Measurements from ENCODE around the gene USP34. TPM values are rescaled to one million over a fixed set of nuclear protein-coding genes. Genes with fewer than 3 reads are reported as not detected.

Gene USP34, protein sequence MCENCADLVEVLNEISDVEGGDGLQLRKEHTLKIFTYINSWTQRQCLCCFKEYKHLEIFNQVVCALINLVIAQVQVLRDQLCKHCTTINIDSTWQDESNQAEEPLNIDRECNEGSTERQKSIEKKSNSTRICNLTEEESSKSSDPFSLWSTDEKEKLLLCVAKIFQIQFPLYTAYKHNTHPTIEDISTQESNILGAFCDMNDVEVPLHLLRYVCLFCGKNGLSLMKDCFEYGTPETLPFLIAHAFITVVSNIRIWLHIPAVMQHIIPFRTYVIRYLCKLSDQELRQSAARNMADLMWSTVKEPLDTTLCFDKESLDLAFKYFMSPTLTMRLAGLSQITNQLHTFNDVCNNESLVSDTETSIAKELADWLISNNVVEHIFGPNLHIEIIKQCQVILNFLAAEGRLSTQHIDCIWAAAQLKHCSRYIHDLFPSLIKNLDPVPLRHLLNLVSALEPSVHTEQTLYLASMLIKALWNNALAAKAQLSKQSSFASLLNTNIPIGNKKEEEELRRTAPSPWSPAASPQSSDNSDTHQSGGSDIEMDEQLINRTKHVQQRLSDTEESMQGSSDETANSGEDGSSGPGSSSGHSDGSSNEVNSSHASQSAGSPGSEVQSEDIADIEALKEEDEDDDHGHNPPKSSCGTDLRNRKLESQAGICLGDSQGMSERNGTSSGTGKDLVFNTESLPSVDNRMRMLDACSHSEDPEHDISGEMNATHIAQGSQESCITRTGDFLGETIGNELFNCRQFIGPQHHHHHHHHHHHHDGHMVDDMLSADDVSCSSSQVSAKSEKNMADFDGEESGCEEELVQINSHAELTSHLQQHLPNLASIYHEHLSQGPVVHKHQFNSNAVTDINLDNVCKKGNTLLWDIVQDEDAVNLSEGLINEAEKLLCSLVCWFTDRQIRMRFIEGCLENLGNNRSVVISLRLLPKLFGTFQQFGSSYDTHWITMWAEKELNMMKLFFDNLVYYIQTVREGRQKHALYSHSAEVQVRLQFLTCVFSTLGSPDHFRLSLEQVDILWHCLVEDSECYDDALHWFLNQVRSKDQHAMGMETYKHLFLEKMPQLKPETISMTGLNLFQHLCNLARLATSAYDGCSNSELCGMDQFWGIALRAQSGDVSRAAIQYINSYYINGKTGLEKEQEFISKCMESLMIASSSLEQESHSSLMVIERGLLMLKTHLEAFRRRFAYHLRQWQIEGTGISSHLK (N-terminal part only)
- total RNA-seq (10 to 100 TPM; 71.9 to 74.1 TPM), polyA plus RNA-seq (24.1 TPM)

DNA sequence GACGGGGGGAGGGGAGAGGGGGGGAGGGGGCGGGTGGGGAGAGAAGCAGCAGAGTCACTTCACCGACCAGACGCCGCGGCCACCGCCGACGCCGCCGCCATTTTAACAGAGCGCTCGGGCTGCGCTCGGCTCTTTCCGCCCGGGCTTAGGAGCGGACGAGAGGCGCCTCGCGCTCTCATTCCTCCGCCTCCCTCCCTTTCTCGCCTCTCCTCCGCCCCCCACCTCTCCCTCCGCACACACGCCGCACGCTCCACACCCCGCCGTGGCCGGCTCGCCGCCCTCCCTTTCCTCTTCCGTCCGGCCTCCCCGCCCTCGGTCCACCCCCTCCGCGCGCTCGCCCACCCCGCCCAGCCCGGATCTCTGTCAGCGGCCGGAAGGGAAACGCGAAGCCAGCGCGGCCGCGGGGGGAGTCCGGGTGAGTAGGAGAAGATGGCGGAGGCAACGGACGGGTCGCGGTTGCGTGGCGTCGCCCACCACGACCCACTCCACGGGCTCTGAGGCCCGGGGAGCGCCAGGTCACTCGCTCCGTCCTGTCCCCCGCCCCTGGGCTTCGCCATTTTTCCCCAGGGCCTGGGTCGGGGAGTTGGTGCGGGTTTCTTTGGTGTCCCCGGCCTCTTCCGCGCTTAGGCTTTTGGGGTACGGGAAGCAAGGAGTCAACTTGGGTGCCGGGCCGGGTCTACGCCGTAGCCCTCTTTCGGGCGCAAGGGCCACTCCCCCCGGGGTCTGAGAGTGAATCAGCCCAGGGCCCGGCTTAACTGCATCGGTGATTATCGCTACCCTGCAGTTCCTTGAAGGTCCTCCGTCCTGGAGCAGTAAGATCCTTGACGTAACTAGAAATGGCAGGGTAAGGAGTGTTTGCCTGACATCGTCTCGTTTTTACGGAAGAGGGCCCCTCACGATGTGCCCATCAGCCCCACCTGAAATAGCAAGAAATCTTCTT, at the start of gene USP34:
TSS of gene USP34 (minus strand) at position 123 of the 940 bp plus-strand sequence. CDS start 395 bp downstream, outside the sequence.
- H3K9me3 ChIP-seq (ENCODE audit: low read length): no peaks in the 10 kb centered on the region
- CTCF ChIA-PET: no interaction called here
- peaks cover 0 to 36% (median 2%) of the 10 kb centered on the region in 3 donors for H3K36me3 Mint-ChIP-seq
- peaks cover 0 to 1% of the 10 kb centered on the region in 2 donors for H3K27me3 Mint-ChIP-seq
- H3K27ac Mint-ChIP-seq: peak within 1 kb of the TSS; percentile 96 to 100 (median 99)
- H3K4me3 ChIP-seq (ENCODE audit: low read length): peak within 1 kb of the TSS; percentile 87
- peaks cover 31% of the 10 kb centered on the region for H3K4me1 ChIP-seq (ENCODE audit: insufficient read depth, low read length)
- H3K4me3 Mint-ChIP-seq: peak within 1 kb of the TSS; percentile 86 to 97 (median 95)
- H3K4me1 Mint-ChIP-seq: peaks cover 25 to 45% (median 39%) of the 10 kb centered on the region in 3 donors
- POLR2A ChIA-PET: interaction anchor here (1.3 to 2.2 kb wide), 3 partner anchors 22 to 68 kb away, joined by 4 to 12 read pairs (median 7); partner anchors contain the start of gene XPO1
- H3K36me3 ChIP-seq (ENCODE audit: insufficient read depth, low read length): no peaks in the 10 kb centered on the region
- no peaks in the 10 kb centered on the region for H3K27me3 ChIP-seq (ENCODE audit: insufficient read depth, low read length, poor library complexity, severe bottlenecking)
- no peaks in the 10 kb centered on the region for H3K9me3 Mint-ChIP-seq
- DNase-seq: peak; percentile 89 to 96 (median 92)
- H3K27ac ChIP-seq (ENCODE audit: low read depth, low read length): peak within 1 kb of the TSS; percentile 99

DNA sequence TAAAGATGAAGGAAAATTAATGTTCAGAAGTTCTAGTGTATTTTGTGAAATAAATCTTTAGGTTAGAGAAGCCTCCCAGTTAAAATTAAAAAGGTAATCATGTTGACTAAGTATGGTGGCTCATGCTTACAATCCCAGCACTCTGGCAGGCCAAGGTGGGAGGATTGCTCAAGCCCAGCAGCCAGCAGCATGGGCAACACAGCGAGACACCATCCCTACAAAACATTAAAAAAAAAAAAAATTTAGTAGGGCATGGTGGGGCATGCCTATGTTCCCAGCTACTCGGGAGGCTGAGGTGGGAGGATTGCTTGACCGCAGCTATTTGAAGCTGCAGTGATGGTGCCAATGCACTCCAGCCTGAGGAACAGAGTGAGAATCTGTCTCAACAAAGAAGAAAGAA, 49.4 kb upstream of the USP34 start:
- CTCF ChIA-PET: interaction anchor here (1.2 kb wide), 1 partner anchor 18 kb away, joined by 3 read pairs; the partner anchor contains the start of gene XPO1
- H3K9me3 Mint-ChIP-seq: no peaks in the 10 kb centered on the region
- H3K4me3 ChIP-seq (ENCODE audit: low read length): no peak overlapping the region
- peak overlapping the region in 2 of 8 donors; percentile 45 to 69 for H3K27ac Mint-ChIP-seq
- DNase-seq: no peak
- H3K27me3 Mint-ChIP-seq: no peaks in the 10 kb centered on the region
- no peaks in the 10 kb centered on the region for H3K9me3 ChIP-seq (ENCODE audit: low read length)
- H3K4me3 Mint-ChIP-seq: no peak overlapping the region
- peaks cover 0 to 82% (median 11%) of the 10 kb centered on the region in 3 donors for H3K36me3 Mint-ChIP-seq
- H3K27ac ChIP-seq (ENCODE audit: low read depth, low read length): no peak overlapping the region
- H3K27me3 ChIP-seq (ENCODE audit: insufficient read depth, low read length, poor library complexity, severe bottlenecking): no peaks in the 10 kb centered on the region
- POLR2A ChIA-PET: no interaction called here
- peaks cover 33 to 62% (median 45%) of the 10 kb centered on the region in 3 donors for H3K4me1 Mint-ChIP-seq
- peaks cover 11% of the 10 kb centered on the region for H3K4me1 ChIP-seq (ENCODE audit: insufficient read depth, low read length)
- peaks cover 6% of the 10 kb centered on the region for H3K36me3 ChIP-seq (ENCODE audit: insufficient read depth, low read length)

- peak overlapping the region in 4 of 8 donors; percentile 24 to 89 (median 70) for H3K27ac Mint-ChIP-seq
Measured at GRCh38 chr2:61512768-61513398, 42.0 kb upstream of the USP34 start.

DNA sequence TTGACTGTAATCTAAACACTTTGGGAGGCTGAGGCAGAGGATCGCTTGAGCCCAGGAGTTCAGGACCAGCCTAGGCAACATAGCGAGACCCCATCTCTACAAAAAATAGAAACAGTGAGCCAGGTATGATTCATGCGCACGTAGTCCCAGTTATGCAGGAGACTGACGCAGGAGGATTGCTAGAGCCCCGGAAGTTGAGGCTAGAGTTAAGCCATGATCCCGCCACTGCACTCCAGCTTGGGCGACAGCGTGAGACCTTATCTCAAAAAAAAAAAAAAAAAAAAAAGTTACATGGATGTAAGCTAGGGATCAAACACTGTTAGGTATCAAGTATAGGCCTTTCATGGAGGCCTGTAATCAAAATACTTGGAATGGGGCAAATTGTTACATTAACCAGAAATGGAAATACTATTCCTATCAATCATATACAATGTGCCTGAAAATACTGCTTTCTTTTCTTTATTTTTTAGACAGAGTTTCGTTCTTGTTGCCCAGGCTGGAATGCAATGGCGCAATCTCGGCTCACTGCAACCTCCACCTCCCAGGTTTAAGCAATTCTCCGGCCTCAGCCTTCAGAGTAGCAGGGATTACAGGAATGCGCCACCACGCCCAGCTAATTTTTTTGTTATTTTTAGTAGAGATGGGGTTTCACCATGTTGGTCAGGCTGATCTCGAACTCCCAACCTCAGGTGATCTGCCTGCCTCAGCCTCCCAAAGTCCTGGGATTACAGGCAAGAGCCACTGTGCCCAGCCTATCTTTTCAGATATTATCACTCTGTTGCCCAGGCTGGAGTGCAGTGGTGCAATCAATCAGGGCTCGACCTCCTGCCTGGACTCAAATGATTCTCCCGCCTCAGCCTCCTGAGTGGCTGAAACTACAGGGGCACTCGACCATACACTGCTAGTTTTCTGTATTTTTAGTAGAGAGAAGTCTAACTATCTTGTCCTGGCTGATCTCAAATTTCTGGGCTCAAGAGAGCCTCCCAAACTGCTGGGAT, 40.1 kb upstream of the USP34 start:
- CTCF ChIA-PET: no interaction called here
- H3K27ac ChIP-seq (ENCODE audit: low read depth, low read length): no peak overlapping the region
- no peaks in the 10 kb centered on the region for H3K27me3 Mint-ChIP-seq
- H3K4me1 ChIP-seq (ENCODE audit: insufficient read depth, low read length): peaks cover 8% of the 10 kb centered on the region
- H3K36me3 Mint-ChIP-seq: peaks cover 0 to 79% (median 6%) of the 10 kb centered on the region in 3 donors
- POLR2A ChIA-PET: interaction anchor here (0.9 kb wide), 1 partner anchor 28 kb away, joined by 3 read pairs; no protein-coding TSS in a partner anchor
- no peak overlapping the region for H3K4me3 ChIP-seq (ENCODE audit: low read length)
- peak overlapping the region in 5 of 8 donors; percentile 7 to 90 (median 27) for H3K27ac Mint-ChIP-seq
- H3K4me3 Mint-ChIP-seq: no peak overlapping the region
- H3K4me1 Mint-ChIP-seq: peaks cover 28 to 57% (median 43%) of the 10 kb centered on the region in 3 donors
- H3K36me3 ChIP-seq (ENCODE audit: insufficient read depth, low read length): peaks cover 17% of the 10 kb centered on the region
- no peak for DNase-seq
- H3K9me3 ChIP-seq (ENCODE audit: low read length): no peaks in the 10 kb centered on the region
- no peaks in the 10 kb centered on the region for H3K27me3 ChIP-seq (ENCODE audit: insufficient read depth, low read length, poor library complexity, severe bottlenecking)
- no peaks in the 10 kb centered on the region for H3K9me3 Mint-ChIP-seq

More at GRCh38 chr2:61512768-61513398, 42.0 kb upstream of the USP34 start:
- Histone ChIP-seq H3K4me3 (ENCODE audit: low read length) (no peak overlapping the region), H3K27ac (ENCODE audit: low read depth, low read length) (no peak overlapping the region), H3K27me3 (ENCODE audit: insufficient read depth, low read length, poor library complexity, severe bottlenecking) (no peaks in the 10 kb centered on the region), H3K36me3 (ENCODE audit: insufficient read depth, low read length) (peaks cover 16% of the 10 kb centered on the region), H3K9me3 (ENCODE audit: low read length) (no peaks in the 10 kb centered on the region), H3K4me1 (ENCODE audit: insufficient read depth, low read length) (peaks cover 8% of the 10 kb centered on the region)
- H3K4me1 Mint-ChIP-seq: peaks cover 23 to 57% (median 39%) of the 10 kb centered on the region in 3 donors
- no peaks in the 10 kb centered on the region for H3K27me3 Mint-ChIP-seq
- POLR2A ChIA-PET: no interaction called here
- no peak overlapping the region for H3K4me3 Mint-ChIP-seq
- DNase-seq: no peak
- H3K36me3 Mint-ChIP-seq: peaks cover 0 to 87% (median 8%) of the 10 kb centered on the region in 3 donors
- CTCF ChIA-PET: interaction anchor here (0.7 kb wide), 1 partner anchor 170 kb away, joined by 3 read pairs; no protein-coding TSS in a partner anchor
- H3K9me3 Mint-ChIP-seq: no peaks in the 10 kb centered on the region

DNA sequence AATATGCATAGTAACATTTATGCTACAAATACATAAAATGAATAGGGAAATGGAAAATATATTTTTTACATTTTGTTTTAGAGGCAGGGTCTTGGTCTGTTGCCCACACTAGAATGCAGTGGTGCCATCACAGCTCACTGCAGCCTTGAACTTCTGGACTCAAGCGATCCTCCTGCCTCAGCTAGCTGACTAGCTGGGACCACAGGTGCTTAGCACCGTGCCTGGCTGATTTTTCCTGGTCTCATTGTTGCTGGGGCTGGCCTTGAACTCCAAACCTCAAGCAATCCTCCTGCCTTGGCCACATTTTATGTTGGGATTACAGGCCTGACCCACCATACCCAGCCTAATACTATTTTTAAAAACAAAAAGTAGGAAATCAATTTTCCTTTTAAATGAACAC, 34.1 kb upstream of the USP34 start:
- no peak for DNase-seq
- peak overlapping the region in 1 of 8 donors; percentile 74 for H3K27ac Mint-ChIP-seq
- H3K4me1 Mint-ChIP-seq: peaks cover 20 to 40% (median 22%) of the 10 kb centered on the region in 3 donors
- CTCF ChIA-PET: no interaction called here
- POLR2A ChIA-PET: no interaction called here
- peaks cover 0 to 67% (median 13%) of the 10 kb centered on the region in 3 donors for H3K36me3 Mint-ChIP-seq
- H3K27me3 ChIP-seq (ENCODE audit: insufficient read depth, low read length, poor library complexity, severe bottlenecking): no peaks in the 10 kb centered on the region
- H3K4me1 ChIP-seq (ENCODE audit: insufficient read depth, low read length): peaks cover 8% of the 10 kb centered on the region
- no peak overlapping the region for H3K27ac ChIP-seq (ENCODE audit: low read depth, low read length)
- no peaks in the 10 kb centered on the region for H3K9me3 ChIP-seq (ENCODE audit: low read length)
- no peak overlapping the region for H3K4me3 ChIP-seq (ENCODE audit: low read length)
- H3K4me3 Mint-ChIP-seq: no peak overlapping the region
- H3K27me3 Mint-ChIP-seq: no peaks in the 10 kb centered on the region
- H3K36me3 ChIP-seq (ENCODE audit: insufficient read depth, low read length): peaks cover 30% of the 10 kb centered on the region
- H3K9me3 Mint-ChIP-seq: no peaks in the 10 kb centered on the region

DNA sequence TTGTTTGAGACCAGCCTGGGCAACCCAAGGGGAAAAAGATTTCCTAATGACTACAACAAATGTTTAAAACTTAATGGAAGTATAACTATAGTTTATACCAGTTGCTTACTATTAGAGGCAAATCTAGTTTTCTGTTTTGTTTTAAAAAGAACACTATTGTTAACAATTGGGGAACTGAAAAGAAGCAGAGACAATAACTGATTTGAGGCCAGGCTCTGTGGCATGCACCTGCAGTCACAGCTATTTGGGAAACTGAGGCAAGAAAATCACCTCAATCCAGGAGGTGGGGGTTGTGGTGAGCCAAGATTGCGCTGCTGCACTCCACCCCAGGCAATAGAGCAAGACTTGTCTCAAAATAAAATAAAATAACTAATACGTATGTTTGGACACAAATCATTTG, 28.2 kb upstream of the USP34 start:
- peaks cover 55% of the 10 kb centered on the region for H3K36me3 ChIP-seq (ENCODE audit: insufficient read depth, low read length)
- H3K9me3 ChIP-seq (ENCODE audit: low read length): no peaks in the 10 kb centered on the region
- no peak overlapping the region for H3K4me3 ChIP-seq (ENCODE audit: low read length)
- Mint-ChIP-seq H3K27me3 (no peaks in the 10 kb centered on the region), H3K4me1 (peaks cover 9 to 13% (median 10%) of the 10 kb centered on the region in 3 donors), H3K27ac (peak overlapping the region in 2 of 8 donors; percentile 14 to 26), H3K4me3 (no peak overlapping the region), H3K36me3 (peaks cover 5 to 81% (median 22%) of the 10 kb centered on the region in 3 donors), H3K9me3 (no peaks in the 10 kb centered on the region)
- ChIA-PET POLR2A (no interaction called here), CTCF (no interaction called here)
- DNase-seq: no peak
- peaks cover 3% of the 10 kb centered on the region for H3K4me1 ChIP-seq (ENCODE audit: insufficient read depth, low read length)
- no peak overlapping the region for H3K27ac ChIP-seq (ENCODE audit: low read depth, low read length)
- no peaks in the 10 kb centered on the region for H3K27me3 ChIP-seq (ENCODE audit: insufficient read depth, low read length, poor library complexity, severe bottlenecking)

Data from CD8-positive, alpha-beta memory T cell (primary cell).